Measurements from ENCODE around the gene ADARB1. TPM values are rescaled to one million over a fixed set of nuclear protein-coding genes. Genes with fewer than 3 reads are reported as not detected.

ADARB1 gene
- polyA plus RNA-seq, 1 donor, result 24.0 TPM

- DNase-seq, result no peak
Measured at GRCh38 chr21:45039317-45040156, 34.8 kb upstream of the ADARB1 start.

DNA sequence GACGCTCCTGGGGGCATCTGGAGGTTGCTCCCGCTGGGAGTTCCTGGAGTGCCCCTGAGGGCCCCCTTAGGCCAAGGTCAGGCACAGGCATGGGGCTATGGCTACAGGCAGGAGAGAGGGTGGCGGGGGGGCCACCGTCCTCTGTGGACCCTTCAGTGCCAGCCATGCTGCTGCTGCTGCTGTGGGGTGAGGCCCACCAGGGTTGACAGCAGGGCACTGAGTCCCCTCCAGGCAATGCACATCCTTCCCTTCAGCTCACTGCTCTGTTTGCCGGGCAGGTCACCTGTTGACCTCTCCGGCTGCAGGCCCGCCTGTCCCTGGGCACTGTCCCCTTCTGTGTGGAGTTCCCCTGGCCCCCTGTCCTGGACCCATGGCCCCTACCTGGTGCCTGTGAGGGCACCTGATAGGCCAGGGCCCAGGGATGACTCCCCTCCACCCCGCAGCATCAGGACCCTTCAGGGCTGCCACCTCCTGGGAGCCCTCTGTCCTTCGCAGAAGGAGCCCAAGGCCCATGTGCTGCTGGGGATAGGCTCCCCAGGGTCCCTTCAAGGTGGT, 34.1 kb upstream of the ADARB1 start:
- DNase-seq, result no peak

DNA sequence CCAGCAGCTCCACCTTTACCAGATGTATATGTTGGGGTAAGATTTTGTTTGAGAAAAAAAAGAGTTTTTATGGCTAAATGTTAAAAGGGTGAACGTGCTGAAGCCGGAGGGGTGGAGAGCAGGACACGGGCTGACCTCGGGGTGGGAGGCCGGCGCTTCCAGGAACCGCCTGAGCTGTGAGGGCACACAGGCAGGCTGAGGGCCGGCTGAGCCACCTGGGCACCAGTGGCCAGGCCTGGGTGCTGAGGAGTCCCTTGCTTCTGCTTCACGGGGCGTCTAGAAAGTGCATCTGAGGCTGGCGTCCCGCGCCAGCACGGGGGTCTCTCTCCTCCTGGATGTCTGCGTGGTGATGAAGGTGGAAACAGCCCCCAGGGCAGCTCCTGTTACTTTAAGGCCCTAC, 33.6 kb upstream of the ADARB1 start:
- no peak for DNase-seq

DNA sequence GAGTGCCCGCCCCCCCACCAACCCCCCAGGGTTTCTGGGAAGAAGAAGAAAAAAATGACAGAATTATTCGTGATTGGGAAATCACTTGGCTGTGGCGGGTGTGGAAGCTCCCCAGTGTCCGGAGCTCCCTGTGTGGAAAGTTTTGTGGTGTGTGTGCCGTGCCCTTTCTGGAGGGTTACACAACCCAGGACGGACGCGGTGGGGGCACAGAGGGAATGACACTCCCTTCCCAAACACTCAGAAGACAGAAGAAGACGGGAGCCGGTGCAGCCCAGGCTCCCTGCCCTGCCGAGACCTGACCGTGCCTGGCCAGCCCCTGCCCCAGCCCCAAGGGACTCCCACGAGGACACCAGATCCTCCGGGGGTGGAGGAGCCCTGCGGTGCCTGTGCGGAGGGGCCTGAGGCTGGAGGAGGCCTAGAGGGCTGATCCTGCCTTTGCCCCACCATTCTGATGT, 33.0 kb upstream of the ADARB1 start:
- no peak for DNase-seq

DNA sequence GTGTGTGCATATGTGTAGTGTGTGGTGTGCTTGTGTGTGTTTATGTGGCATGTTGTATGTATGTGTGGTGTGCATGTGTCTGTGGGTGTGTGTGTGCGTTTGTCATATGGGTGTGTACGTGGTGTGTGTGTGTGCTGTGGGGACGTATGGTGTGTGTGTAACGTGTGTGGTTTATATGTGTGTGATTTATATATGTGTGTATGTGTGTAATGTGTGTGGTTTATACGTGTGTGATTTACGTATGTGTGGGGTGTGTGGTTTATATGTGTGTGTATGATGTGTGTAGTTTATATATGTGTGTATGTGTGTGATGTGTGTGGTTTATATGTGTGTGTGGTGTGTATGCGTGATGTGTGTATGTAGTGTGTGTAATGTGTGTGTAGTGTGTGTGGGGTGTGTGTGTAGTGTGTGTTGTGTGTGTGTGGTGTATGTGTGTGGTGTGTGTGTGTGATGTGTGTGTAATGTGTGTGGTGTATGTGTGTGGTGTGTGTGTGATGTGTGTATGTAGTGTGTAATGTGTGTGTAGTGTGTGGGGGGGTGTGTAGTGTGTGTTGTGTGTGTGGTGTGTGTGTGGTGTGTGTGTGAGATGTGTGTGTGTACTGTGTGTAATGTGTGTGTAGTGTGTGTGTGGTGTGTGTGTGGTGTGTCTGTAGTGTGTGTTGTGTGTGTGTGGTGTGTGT, 32.3 kb upstream of the ADARB1 start:
- DNase-seq, result no peak

GRCh38 chr21:45042664-45043161, 31.7 kb upstream of the ADARB1 start:
- no peak for DNase-seq

GRCh38 chr21:45043541-45044020, 30.8 kb upstream of the ADARB1 start:
- no peak for DNase-seq

DNA sequence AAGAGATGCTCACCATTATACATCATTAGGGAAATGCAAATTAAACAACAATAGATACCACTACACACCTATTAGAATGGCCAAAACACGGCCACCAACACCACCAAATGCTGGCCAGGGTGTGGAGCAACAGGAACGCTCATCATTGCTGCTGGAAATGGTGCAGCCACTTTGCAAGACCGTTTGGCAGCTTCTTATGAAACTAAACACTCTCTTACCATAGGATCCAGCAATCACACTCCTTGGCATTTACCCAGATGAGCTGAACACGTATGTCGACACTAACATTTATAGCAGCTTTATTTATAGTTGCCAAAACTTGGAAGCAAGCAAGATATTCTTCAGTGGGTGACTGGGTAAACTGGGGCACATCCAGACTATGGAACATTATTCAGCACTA, 28.9 kb upstream of the ADARB1 start:
- DNase-seq, result no peak

GRCh38 chr21:45047257-45047656, 27.1 kb upstream of the ADARB1 start:
- DNase-seq, result no peak

GRCh38 chr21:45048026-45048698, 26.2 kb upstream of the ADARB1 start:
- DNase-seq, result no peak

GRCh38 chr21:45048968-45049367, 25.4 kb upstream of the ADARB1 start:
- DNase-seq, result no peak

GRCh38 chr21:45049714-45050344, 24.6 kb upstream of the ADARB1 start:
- DNase-seq, result no peak

GRCh38 chr21:45050345-45050796, 24.0 kb upstream of the ADARB1 start:
- DNase-seq, result no peak

DNA sequence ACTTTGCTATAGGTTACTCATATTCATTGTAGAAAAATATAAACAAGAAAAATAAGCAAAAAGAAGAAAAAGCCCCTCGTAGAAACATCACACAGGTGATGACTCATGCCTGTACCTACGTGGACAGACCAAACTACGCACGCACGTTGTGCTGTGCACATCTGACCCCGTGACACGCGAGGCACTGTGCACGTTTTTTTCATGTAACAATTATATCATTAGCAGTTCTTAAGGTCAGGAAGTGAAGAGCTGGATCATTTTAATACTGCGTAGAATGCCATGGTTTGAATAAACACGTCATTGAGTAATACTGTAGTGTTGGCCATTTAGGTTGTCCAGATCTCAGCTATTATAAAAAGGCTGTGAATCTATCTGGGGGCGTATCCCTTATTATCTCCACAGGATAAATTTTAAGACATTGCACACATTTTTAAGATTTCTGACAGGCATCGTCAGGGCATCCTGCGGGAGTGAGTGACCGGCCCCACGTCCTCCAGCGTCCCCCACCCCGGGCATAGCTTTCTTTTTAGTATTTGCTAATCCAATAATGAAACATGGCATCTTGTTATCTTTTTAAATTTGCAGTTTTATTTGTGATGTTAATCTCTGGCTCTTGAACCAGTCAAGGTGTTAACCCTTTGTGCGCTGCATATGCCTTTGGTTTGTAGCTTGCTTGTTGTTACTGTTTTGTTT, 23.4 kb upstream of the ADARB1 start:
- no peak for DNase-seq

DNA sequence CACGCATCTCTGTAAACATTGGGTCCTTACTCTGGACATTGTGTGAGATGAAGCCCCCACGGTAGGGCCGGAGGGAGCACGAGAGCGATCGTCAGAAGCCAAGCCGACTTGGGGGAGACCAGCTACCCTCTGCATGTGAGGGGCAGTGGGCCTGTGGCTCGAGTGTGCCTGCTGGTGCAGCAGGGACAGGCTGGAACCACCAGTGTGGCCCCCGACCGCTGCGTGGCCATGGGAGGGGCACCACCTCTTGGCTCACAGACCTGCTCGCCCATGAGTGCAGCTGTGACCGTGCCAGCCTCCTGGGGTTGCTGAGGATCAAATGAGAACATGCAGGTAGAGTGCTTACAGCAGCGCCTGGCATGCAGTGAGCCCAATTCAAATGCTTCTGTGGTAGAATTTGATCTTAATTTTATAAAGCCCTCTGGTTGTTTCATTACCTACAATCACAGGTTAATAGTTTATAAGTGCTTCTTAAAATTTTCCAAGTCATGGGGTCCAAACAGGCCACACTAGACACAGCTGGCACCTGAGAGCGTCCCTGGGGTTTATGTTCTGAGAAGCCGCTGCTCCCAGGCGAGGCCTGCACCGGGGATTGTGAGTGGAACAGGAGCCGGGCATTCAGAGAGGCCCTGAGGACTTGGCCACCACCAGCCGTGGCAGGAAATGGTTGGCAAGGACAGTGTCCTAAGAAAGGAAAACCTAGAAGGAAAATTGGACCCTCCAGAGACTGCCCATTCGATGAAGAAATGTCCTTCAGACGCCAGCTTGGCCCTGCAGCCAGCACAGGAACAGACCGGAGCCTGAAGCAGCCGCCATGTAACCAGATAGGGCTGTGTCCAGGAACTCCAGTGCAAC, 22.6 kb upstream of the ADARB1 start:
- no peak for DNase-seq

GRCh38 chr21:45052960-45053359, 21.4 kb upstream of the ADARB1 start:
- no peak for DNase-seq

GRCh38 chr21:45053561-45054226, 20.7 kb upstream of the ADARB1 start:
- no peak for DNase-seq

GRCh38 chr21:45054227-45054926, 20.0 kb upstream of the ADARB1 start:
- DNase-seq, result no peak

DNA sequence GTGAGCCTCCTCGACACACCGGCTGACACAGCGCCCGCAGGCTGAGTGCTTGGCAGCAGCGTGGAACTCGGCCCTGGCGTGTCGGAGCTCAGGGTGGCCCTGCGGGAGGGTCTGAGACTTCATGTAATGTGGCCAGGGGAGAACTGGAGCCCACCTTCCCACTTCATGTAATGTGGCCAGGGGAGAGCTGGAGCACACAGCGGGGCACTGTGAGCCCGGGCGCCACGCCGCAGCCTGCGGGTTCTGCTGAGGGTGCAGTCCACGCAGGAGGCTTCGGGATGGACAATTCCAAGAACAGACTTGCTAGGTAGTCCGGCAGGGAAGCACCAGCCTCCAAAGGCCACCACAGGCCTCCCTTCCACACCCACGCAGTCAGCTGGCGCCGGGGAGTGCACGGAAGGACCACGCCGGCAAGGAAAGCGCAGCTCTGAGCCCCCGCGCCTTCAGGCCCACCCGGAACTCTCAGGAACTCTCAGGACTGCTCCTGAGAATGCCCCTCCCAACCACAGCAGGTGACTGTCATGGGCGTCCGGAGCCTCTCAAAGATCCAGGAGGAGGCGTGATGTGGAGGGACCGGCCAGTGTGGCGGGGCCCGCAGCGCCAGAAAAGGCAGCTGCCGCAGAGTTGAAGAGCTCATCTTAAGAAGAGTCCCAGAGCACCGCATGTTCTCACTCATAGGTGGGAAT, 19.3 kb upstream of the ADARB1 start:
- DNase-seq, result no peak
